Left colon (tissue), 2 donors: ENCODE measurements around the gene KISS1. TPM values are rescaled to one million over a fixed set of nuclear protein-coding genes. Genes with fewer than 3 reads are reported as not detected.
"Not testable (repeated sequence)": the region's sequence is repeated elsewhere in the genome, so short reads cannot be mapped to it uniquely, and the experiment has no call there.

ENCODE experiments used
- ATAC-seq: fragments of 200-7000 bp; cut with Tn5 transposase; one replicate; pipeline ENCODE4 v1.9.1; 2020; ENCODE audit warnings: mild to moderate bottlenecking, moderate library complexity
- DNase-seq, 2 donors: peaks; one replicate each; pipeline ENCODE4 v3.0.0-alpha.2; 2020
- intact Hi-C, 2 donors: fragments of 100-400 bp; cut with DNase I in 1 of 2; cut with micrococcal nuclease in 1 of 2; formaldehyde crosslinking; loops; one replicate each; pipeline versions ENCODE4 v1.11.2 to v1.14.0; 2022; cut with DNase I, micrococcal nuclease
- long read RNA-seq: library from polyadenylated mRNA; unstranded; transcript quantifications from one replicate; pipeline ENCODE4 v2.0.0, GENCODE V29; 2021
- total RNA-seq, 2 donors: library from RNA; stranded (reverse); fragmentation: NEBNext Ultra II Directional; extraction: Animal tissue kit (Norgen Biotek cat#: 25700); gene quantifications; one replicate each; pipeline ENCODE4 v1.2.1, GENCODE V29; 2021
- donor health status: DM: no; HTN: no; CAD: no.
- donor health status: DM: yes; HTN: yes; CAD: no.

Gene KISS1
- total RNA-seq: under 1 TPM in 1 of 2 donors, not detected in 1; 0.49 TPM
- long read RNA-seq: 0 reads

GRCh38 chr1:204196068-204196795 is at the start of gene KISS1:
TSS of gene KISS1 (minus strand) at chr1:204196491. CDS start at chr1:204192876, 3,615 bp downstream.
- no peak for ATAC-seq
- no peak for DNase-seq
- intact Hi-C loops: no loop called here

GRCh38 chr1:204242920-204243319 is 46.6 kb upstream of the KISS1 start:
- ATAC-seq: peak; percentile 26
- no peak for DNase-seq
- intact Hi-C loops: no loop called here

GRCh38 chr1:204241914-204242313 is 45.6 kb upstream of the KISS1 start:
- ATAC-seq: no peak
- no peak for DNase-seq
- intact Hi-C loops: no loop called here

GRCh38 chr1:204241050-204241449 is 44.8 kb upstream of the KISS1 start:
- ATAC-seq (peak; percentile 51), DNase-seq (no peak)
- intact Hi-C loops: no loop called here

- intact Hi-C loops: no loop called here
- DNase-seq (no peak), ATAC-seq (no peak)
These were observed 43.9 kb upstream of the KISS1 start for GRCh38 chr1:204240233-204240632.

- DNase-seq: not testable (repeated sequence)
These were observed 43.1 kb upstream of the KISS1 start for GRCh38 chr1:204239401-204239800.

GRCh38 chr1:204238520-204238919 is 42.2 kb upstream of the KISS1 start:
- intact Hi-C loops, DNase-seq, ATAC-seq: not testable (repeated sequence)

More at GRCh38 chr1:204239401-204239800, 43.1 kb upstream of the KISS1 start:
- ATAC-seq, intact Hi-C loops: not testable (repeated sequence)

GRCh38 chr1:204237515-204237914 is 41.2 kb upstream of the KISS1 start:
- DNase-seq, intact Hi-C loops, ATAC-seq: not testable (repeated sequence)

GRCh38 chr1:204232526-204232925 is 36.2 kb upstream of the KISS1 start:
- intact Hi-C loops: no loop called here
- no peak for DNase-seq
- ATAC-seq: no peak

GRCh38 chr1:204230211-204230610 is 33.9 kb upstream of the KISS1 start:
- ATAC-seq (no peak), DNase-seq (no peak)
- intact Hi-C loops: no loop called here

- intact Hi-C loops: no loop called here
- ATAC-seq (no peak), DNase-seq (no peak)
These were observed 32.6 kb upstream of the KISS1 start for GRCh38 chr1:204228896-204229295.

- intact Hi-C loops: no loop called here
- DNase-seq (no peak), ATAC-seq (no peak)
These were observed 31.9 kb upstream of the KISS1 start for GRCh38 chr1:204227996-204228785.

GRCh38 chr1:204227351-204227750 is 31.1 kb upstream of the KISS1 start:
- DNase-seq: no peak

GRCh38 chr1:204225841-204226735 is 29.8 kb upstream of the KISS1 start:
- DNase-seq (peak; percentile 44 to 46), ATAC-seq (peak; percentile 85)
- intact Hi-C loops: no loop called here

More at GRCh38 chr1:204227351-204227750, 31.1 kb upstream of the KISS1 start:
- no peak for ATAC-seq
- intact Hi-C loops: no loop called here

GRCh38 chr1:204224655-204225054 is 28.4 kb upstream of the KISS1 start:
- intact Hi-C loops: no loop called here
- no peak for DNase-seq
- no peak for ATAC-seq

- intact Hi-C loops: no loop called here
- no peak for DNase-seq
- no peak for ATAC-seq
These were observed 27.0 kb upstream of the KISS1 start for GRCh38 chr1:204223129-204223860.

- ATAC-seq: no peak
- no peak for DNase-seq
- intact Hi-C loops: no loop called here
These were observed 26.4 kb upstream of the KISS1 start for GRCh38 chr1:204222764-204223055.

GRCh38 chr1:204222006-204222763 is 25.9 kb upstream of the KISS1 start:
- DNase-seq (no peak), ATAC-seq (no peak)
- intact Hi-C loops: no loop called here
